ENCODE results near the gene SORCS3. TPM values are rescaled to one million over a fixed set of nuclear protein-coding genes. Genes with fewer than 3 reads are reported as not detected.

SORCS3 gene
- polyA plus RNA-seq, 4 donors = 3.2 to 4.0 (median 3.7) TPM

DNA sequence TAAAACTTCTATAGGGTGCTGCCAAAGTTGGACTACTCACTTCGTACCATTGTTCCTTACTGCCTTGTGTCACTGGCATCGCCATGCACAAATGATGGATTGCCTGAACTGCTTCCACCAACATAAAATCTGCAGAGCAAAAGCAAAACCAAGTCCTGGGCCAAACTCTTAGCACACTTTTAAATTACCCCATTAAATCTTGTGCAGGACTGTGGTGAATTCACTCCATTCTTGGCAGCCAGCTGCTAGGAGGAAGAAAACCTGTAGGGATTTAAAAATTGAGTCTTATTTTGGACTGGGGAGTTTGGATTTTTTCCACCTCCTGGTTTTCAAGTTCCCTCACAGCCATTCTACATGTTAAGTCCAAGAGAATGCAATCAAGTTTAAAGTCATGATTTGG is 646.9 kb downstream of the SORCS3 start:
- no peak for DNase-seq (ENCODE audit: low read depth in 4 of 4, low spot score in 3 of 4)

GRCh38 chr10:105288613-105289012 is 647.5 kb downstream of the SORCS3 start:
- DNase-seq (ENCODE audit: low read depth in 4 of 4, low spot score in 3 of 4) = no peak

DNA sequence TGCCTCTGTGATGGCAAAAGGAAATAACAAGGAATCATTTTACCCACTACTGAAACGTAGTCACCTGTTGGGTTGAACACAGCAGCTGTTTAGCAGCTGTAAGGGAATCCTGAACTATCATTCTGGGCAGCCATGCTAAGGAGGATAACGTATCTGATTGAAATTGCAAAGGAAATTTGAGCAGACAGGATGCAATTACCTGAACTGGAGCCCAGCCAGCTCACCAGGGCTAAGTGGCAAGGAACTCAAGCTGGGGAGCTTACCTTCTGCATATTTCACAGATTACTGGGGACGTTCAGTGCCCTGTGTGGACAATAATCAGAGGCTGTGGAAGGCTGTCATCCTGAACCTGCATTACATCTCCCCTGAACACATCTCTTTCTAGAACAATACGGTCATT is 650.5 kb downstream of the SORCS3 start:
- DNase-seq (ENCODE audit: low read depth in 4 of 4, low spot score in 3 of 4) = peak in 2 of 4 donors; percentile 22 to 35

GRCh38 chr10:105292236-105292635 is 651.1 kb downstream of the SORCS3 start:
- DNase-seq (ENCODE audit: low read depth in 4 of 4, low spot score in 3 of 4) = no peak
